GM18526 (cell line): ENCODE measurements around the gene ZNF205.

ENCODE experiments used
- POLR2A ChIP-seq: IDR thresholded peaks from 3 replicates; pipeline ENCODE4 v1.6.1; 2011; ENCODE audit not compliant: insufficient read length; ENCODE audit errors: extremely low read depth

ZNF205 gene

GRCh38 chr16:3085868-3086595 lies 26.4 kb upstream of the ZNF205 start:
- no peak for TF ChIP-seq POLR2A

- TF ChIP-seq POLR2A: no peak
These were observed 25.7 kb upstream of the ZNF205 start for GRCh38 chr16:3086596-3087242.

GRCh38 chr16:3087243-3088235 lies 24.8 kb upstream of the ZNF205 start:
- TF ChIP-seq POLR2A: no peak

GRCh38 chr16:3088450-3088849 lies 23.9 kb upstream of the ZNF205 start:
- TF ChIP-seq POLR2A: no peak

GRCh38 chr16:3088925-3089716 lies 23.3 kb upstream of the ZNF205 start:
- TF ChIP-seq POLR2A: no peak

GRCh38 chr16:3089717-3090592 lies 22.4 kb upstream of the ZNF205 start:
- no peak for TF ChIP-seq POLR2A

GRCh38 chr16:3091551-3091950 lies 20.8 kb upstream of the ZNF205 start:
- TF ChIP-seq POLR2A: no peak

GRCh38 chr16:3092501-3092941 lies 19.9 kb upstream of the ZNF205 start:
- TF ChIP-seq POLR2A: no peak

- no peak for TF ChIP-seq POLR2A
These were observed 17.9 kb upstream of the ZNF205 start for GRCh38 chr16:3094289-3095027.

- no peak for TF ChIP-seq POLR2A
These were observed 16.5 kb upstream of the ZNF205 start for GRCh38 chr16:3095869-3096268.

GRCh38 chr16:3096362-3096761 lies 16.0 kb upstream of the ZNF205 start:
- no peak for TF ChIP-seq POLR2A

- no peak for TF ChIP-seq POLR2A
These were observed 15.1 kb upstream of the ZNF205 start for GRCh38 chr16:3097266-3097665.
